HUES48 (cell line): ENCODE measurements around the gene MTF1.
A peak's percentile ranks its signal among the peaks of the same experiment; 100 is the strongest.

Experiments used
- H3K27ac ChIP-seq: one replicate; pipeline ENCODE4 v1.7.0; 2013; ENCODE audit warnings: low read depth, low read length, inconsistent platforms
- H3K27me3 ChIP-seq: 2 replicates; pipeline ENCODE4 v1.6.1; 2013; ENCODE audit warnings: mild to moderate bottlenecking, low read length; ENCODE audit not compliant: control insufficient read depth, insufficient read depth
- H3K36me3 ChIP-seq: 2 replicates; pipeline ENCODE4 v1.6.1; 2013; ENCODE audit warnings: low read length; ENCODE audit not compliant: control insufficient read depth, insufficient read depth
- H3K4me1 ChIP-seq: 2 replicates; pipeline ENCODE4 v1.6.1; 2013; ENCODE audit warnings: mild to moderate bottlenecking, low read length; ENCODE audit not compliant: control insufficient read depth, insufficient read depth
- H3K4me3 ChIP-seq: 2 replicates; pipeline ENCODE4 v1.5.1; 2013; ENCODE audit warnings: mild to moderate bottlenecking, low read depth, low read length
- H3K9ac ChIP-seq: 2 replicates; pipeline ENCODE4 v1.6.1; 2013; ENCODE audit warnings: mild to moderate bottlenecking, low read depth, low read length, moderate library complexity
- H3K9me3 ChIP-seq: 2 replicates; pipeline ENCODE4 v1.6.1; 2013; ENCODE audit warnings: low read length; ENCODE audit not compliant: control insufficient read depth, insufficient read depth

MTF1 gene

GRCh38 chr1:37808369-37809319 is 50.7 kb downstream of the MTF1 start:
- Histone ChIP-seq H3K36me3 (peaks cover 40% of the 10 kb centered on the region), H3K27me3 (no peaks in the 10 kb centered on the region), H3K9me3 (no peaks in the 10 kb centered on the region), H3K4me3 (peak overlapping the region; percentile 85), H3K27ac (peak overlapping the region; percentile 77), H3K9ac (peak overlapping the region; percentile 27; the same call in 1 of the 2 replicates), H3K4me1 (peaks cover 9% of the 10 kb centered on the region; the same call in 1 of the 2 replicates)

DNA sequence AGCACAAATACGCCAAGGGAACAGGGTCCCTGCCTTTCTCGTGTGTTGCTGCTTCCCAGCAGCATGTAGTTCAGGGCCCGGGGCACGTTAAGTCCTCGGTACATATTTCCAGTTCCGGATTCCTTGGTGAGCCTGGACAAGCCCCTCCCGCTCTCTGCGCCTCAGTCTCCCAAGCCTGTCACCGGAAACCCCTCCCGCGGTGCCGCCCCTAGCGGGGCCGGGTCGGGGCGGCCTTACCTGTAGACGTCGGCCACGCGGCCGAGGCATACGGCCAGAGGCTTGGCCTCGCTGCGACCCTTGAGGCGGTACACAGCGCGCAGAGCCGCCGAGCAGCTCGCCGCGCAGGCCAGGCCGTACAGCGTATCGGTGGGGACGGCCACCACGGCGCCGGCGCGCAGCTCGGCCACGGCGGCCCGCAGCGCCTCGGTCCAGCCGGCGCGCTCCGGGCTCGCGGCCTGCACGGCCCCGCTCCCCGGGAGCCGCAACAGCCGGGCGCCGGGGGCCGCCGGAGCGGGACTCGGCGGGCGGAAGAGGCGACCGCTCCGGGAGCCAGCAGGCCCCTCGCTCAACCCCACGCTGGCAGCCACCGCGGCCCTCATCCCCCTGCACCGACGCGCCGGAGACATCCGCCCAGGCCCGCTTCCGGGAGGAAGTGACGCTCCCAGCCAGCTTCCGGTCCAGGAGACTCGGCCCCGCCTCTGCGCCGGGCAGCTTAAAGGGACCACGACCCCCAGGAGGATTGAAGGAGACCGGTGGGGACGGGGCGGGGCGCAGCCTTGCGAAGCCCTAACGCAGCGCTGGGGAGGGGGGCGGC is 51.6 kb downstream of the MTF1 start, which contains the start of the genes C1orf122 and YRDC:
Gene C1orf122, plus strand, starts transcription at position 236 of the 814 bp plus-strand sequence. CDS start 615 bp downstream, outside the sequence.
Gene YRDC, minus strand, starts transcription at position 654 of the 814 bp plus-strand sequence. Its CDS starts 28 bp downstream, at position 626.
- Histone ChIP-seq H3K27me3 (no peaks in the 10 kb centered on the region), H3K4me3 (peak within 1 kb of the TSS; percentile 85), H3K9ac (peak within 1 kb of the TSS; percentile 89), H3K36me3 (peaks cover 49% of the 10 kb centered on the region), H3K27ac (peak within 1 kb of the TSS; percentile 77), H3K4me1 (peaks cover 9% of the 10 kb centered on the region; the same call in 1 of the 2 replicates), H3K9me3 (no peaks in the 10 kb centered on the region)

DNA sequence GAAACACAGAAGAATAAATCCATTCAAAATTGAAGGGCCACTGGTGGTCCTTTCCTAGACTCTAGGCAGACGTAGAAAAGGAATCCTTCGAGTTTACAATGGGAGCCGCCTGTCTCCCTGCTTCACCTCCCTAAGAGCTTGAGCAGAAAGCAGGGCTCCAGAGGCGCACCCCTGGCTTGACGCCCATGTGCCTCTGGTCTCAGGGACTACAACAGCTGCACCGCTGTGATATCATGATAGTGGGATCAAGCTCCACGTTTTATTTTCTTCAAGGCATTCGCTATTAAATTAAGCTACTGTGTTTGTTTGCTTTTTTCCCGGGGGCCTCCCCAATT is 52.2 kb downstream of the MTF1 start:
- H3K4me1 ChIP-seq: peaks cover 9% of the 10 kb centered on the region; the same call in 1 of the 2 replicates
- peak overlapping the region; percentile 85 for H3K4me3 ChIP-seq
- H3K36me3 ChIP-seq: peaks cover 55% of the 10 kb centered on the region
- H3K27me3 ChIP-seq: no peaks in the 10 kb centered on the region
- peak overlapping the region; percentile 75 for H3K9ac ChIP-seq
- H3K9me3 ChIP-seq: no peaks in the 10 kb centered on the region
- H3K27ac ChIP-seq: peak overlapping the region; percentile 77

- Histone ChIP-seq H3K27ac (no peak overlapping the region), H3K9me3 (no peaks in the 10 kb centered on the region), H3K27me3 (no peaks in the 10 kb centered on the region), H3K4me1 (peaks cover 4% of the 10 kb centered on the region; the same call in 1 of the 2 replicates), H3K36me3 (peaks cover 82% of the 10 kb centered on the region), H3K4me3 (no peak overlapping the region), H3K9ac (no peak overlapping the region)
Measured at GRCh38 chr1:37802439-37802838, 57.0 kb downstream of the MTF1 start.

DNA sequence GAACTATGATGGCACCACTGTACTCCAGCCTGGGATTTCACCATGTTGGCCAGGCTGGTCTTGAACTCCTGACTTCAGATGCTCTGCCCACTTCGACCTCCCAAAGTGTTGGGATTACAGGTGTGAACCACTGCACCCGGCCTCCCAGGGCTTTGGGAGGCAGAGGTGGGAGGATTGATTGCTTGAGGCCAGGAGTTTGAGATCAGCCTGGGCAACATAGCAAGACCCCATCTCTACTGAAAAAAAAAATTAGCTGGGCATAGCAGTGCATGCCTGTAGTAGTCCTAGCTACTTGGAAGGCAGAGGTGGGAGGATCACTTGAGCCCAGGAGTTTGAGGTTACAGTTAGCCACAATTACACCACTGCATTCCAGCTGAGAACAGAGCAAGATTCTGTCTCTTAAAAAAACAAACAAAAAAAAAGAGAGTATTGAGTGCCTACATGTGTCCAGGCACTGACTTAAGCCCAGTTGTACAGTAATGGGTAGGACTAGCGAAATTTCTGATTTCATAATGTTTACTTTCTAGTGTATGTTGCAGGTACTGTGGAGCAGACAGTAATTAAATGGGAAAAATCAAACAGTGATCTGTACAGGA is 61.5 kb downstream of the MTF1 start:
- Histone ChIP-seq H3K27ac (no peak overlapping the region), H3K4me3 (no peak overlapping the region), H3K27me3 (peaks cover 22% of the 10 kb centered on the region), H3K9ac (no peak overlapping the region), H3K36me3 (peaks cover 48% of the 10 kb centered on the region), H3K4me1 (peaks cover 6% of the 10 kb centered on the region; the same call in 1 of the 2 replicates), H3K9me3 (no peaks in the 10 kb centered on the region)

DNA sequence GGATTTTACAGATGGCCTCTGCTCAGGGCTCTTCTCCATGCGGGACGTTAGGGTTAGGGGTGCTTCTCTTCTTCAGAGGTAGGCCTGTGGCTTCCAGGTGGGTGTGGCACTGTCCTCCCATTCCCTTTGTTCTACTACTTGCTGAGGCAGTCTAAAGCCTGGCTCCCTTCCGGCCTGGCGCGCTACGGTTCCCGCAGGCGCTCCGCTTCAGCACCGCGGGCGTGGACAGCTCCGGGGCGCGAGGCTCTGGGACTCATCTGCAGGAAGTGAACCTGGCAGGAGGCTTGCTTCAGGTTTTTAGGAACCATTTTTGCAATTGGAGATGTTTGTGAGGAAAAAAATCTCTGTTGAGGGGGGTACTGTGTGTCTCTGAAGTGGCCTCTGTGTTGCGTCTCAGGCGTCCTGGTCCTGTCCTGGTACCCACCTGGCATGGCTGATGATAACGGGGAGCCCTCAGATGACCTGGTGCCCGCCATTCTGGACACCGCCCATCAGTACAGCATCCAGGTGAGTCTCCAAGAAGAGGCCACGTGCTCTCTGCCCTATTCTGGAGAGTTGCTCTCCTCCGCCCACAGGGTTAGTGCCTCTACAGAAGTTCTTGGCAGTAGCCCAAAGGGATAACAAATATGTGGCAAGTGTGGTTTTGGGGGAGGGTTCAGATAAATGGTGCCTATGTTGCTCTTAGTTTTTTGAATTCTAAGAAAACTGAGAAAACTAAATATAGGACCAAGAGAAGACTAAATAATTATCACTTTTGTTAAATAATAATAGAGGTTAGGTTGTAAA is 63.9 kb downstream of the MTF1 start:
- no peaks in the 10 kb centered on the region for H3K9me3 ChIP-seq
- H3K4me3 ChIP-seq: peak overlapping the region; percentile 78
- no peak overlapping the region for H3K9ac ChIP-seq
- peaks cover 36% of the 10 kb centered on the region for H3K27me3 ChIP-seq
- peaks cover 6% of the 10 kb centered on the region; the same call in 1 of the 2 replicates for H3K4me1 ChIP-seq
- H3K36me3 ChIP-seq: peaks cover 31% of the 10 kb centered on the region
- H3K27ac ChIP-seq: no peak overlapping the region

DNA sequence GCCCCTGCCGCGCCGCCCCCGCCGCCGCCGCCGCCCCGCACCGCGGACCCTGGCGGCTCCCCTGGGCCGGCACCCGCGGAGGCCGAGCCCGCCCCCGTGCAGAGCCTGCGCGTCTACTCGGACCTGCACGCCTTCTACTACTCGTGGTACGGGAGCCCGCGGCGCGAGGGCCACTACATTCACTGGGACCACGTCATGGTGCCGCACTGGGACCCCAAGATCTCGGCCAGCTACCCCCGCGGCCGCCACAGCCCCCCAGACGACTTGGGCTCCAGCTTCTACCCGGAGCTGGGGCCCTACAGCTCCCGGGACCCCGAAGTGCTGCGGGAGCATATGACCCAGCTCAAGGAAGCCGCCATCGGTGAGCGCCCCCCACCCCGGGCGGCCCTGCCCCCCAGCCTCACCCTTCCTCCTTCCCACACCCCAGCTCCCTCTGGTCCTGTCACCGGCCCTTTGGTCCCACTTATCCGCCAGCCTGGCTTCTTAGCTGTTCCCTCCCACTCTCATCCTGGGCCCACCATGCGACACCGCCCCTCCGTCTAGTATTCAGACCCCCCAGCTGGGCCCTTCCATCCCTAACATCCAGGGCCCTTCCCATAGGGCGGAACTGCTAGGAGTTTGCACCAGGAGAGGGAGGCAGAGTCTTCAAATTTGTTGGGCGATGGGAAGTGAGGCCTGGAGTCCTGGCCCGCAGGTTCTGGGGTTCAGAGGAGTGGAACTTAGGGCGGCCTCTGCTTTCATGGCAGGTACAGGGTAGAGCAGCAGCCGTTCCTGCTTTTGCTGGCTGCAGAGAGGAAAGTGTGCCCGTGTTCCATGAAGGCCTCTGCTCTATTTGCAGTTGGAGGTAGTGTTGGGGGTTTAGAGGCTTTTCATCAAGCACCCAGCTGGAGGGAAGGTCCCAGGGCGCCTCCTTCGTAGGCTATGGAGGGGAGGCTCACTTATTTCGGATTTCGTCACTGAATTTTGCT is 64.7 kb downstream of the MTF1 start:
- Histone ChIP-seq H3K9ac (no peak overlapping the region), H3K4me1 (peaks cover 6% of the 10 kb centered on the region; the same call in 1 of the 2 replicates), H3K36me3 (peaks cover 23% of the 10 kb centered on the region), H3K27ac (no peak overlapping the region), H3K27me3 (peaks cover 36% of the 10 kb centered on the region), H3K4me3 (peak overlapping the region; percentile 78), H3K9me3 (no peaks in the 10 kb centered on the region)

GRCh38 chr1:37793773-37794371 is 65.5 kb downstream of the MTF1 start, which contains the start of gene MANEAL:
Gene MANEAL (plus strand): TSS chr1:37793847. CDS start chr1:37794183, 336 bp downstream.
- peak within 1 kb of the TSS; percentile 78 for H3K4me3 ChIP-seq
- no peak within 1 kb of the TSS for H3K27ac ChIP-seq
- no peaks in the 10 kb centered on the region for H3K9me3 ChIP-seq
- H3K36me3 ChIP-seq: peaks cover 15% of the 10 kb centered on the region
- peak within 1 kb of the TSS; percentile 43; the same call in 1 of the 2 replicates for H3K9ac ChIP-seq
- peaks cover 6% of the 10 kb centered on the region; the same call in 1 of the 2 replicates for H3K4me1 ChIP-seq
- H3K27me3 ChIP-seq: peaks cover 36% of the 10 kb centered on the region
